ENCODE measurements around the gene HSPA1B.

GRCh38 chr6:31838968-31839367 lies 11.4 kb downstream of the HSPA1B start:
- TF ChIP-seq CTCF (conservative IDR thresholded peaks at IDR 0.05 in 1 of 2, IDR thresholded peaks at IDR 0.05 in 1 of 2; ENCODE audit: low read depth in 1 of 2, low read length in 2 of 2) (no peak), EZH2 (IDR thresholded peaks at IDR 0.05; ENCODE audit: low read length, missing control alignments) (no peak)

Data from fibroblast of lung (primary cell).